Adrenal gland (tissue), 5 donors: ENCODE measurements around the gene YWHAQ.

ENCODE experiments used
- POLR2A ChIP-seq, 2 donors: fragments of 450-650 bp; IDR thresholded peaks; one replicate each; pipeline ENCODE4 v1.6.1; 2017; ENCODE audit warnings: antibody characterized with exemption in 2 of 2, mild to moderate bottlenecking in 2 of 2, moderate library complexity in 1 of 2
- TF ChIP-seq, protein P1 (sequence below), 6 experiments: fragments of 450-650 bp in 4 of 6; fragments of 200-600 bp in 2 of 6; sonication (generic) in 1 of 6; IDR thresholded peaks; 1 replicate in 5 of 6; 2 replicates in 1 of 6; pipeline versions ENCODE4 v1.5.1 to v1.8.0; 2016 to 2021; ENCODE audit warnings: antibody characterized with exemption in 6 of 6, mild to moderate bottlenecking in 2 of 6, moderate library complexity in 1 of 6
- donor health status: DM: no; HTN: no; CAD: no.

DNA sequence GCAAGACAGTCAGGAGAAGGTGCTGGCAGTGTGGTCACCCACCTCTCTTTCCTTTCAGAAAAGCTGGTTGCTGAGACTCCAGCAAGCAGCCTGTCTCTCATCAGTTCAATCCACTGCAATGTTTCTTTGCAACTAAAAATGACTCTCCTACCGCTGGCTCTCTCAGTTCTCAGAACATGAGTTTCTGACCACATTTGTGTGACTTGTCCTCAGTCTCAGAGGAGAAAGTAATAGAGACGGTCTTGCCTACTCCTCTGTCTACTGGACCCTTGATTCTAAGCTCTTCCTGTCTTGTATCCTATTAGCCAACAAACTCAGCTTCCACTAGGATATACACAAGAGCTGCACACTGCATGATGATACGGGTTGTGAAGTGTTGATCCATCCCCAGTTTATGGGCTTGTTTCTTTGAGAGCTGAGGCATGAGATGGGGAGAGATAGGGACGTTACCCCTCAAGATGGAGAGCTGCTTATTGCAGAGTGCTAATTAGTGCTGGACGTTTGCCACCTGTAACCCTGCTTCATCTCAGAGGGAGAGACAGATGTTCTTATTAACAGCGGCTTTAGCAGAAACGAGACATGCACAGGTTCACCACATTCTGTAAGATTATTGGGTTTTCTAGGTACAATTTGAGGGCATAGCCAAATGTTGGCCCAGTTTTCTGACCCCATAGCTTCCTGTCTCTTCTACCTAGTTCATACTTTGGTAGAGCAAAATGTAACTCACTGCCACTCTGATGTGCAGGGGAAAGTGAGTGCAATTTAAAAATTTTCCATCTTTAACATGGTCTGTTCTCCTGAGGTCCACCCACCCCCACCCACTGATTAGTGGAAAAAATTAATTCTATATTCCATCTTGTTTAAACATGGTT lies 32.4 kb upstream of the YWHAQ start:
- TF ChIP-seq POLR2A (IDR thresholded peaks at IDR 0.05), result no peak
- TF ChIP-seq, protein P1, sequence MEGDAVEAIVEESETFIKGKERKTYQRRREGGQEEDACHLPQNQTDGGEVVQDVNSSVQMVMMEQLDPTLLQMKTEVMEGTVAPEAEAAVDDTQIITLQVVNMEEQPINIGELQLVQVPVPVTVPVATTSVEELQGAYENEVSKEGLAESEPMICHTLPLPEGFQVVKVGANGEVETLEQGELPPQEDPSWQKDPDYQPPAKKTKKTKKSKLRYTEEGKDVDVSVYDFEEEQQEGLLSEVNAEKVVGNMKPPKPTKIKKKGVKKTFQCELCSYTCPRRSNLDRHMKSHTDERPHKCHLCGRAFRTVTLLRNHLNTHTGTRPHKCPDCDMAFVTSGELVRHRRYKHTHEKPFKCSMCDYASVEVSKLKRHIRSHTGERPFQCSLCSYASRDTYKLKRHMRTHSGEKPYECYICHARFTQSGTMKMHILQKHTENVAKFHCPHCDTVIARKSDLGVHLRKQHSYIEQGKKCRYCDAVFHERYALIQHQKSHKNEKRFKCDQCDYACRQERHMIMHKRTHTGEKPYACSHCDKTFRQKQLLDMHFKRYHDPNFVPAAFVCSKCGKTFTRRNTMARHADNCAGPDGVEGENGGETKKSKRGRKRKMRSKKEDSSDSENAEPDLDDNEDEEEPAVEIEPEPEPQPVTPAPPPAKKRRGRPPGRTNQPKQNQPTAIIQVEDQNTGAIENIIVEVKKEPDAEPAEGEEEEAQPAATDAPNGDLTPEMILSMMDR (IDR thresholded peaks at IDR 0.05), result no peak
